ENCODE data around the gene FBXO21. TPM values are rescaled to one million over a fixed set of nuclear protein-coding genes. Genes with fewer than 3 reads are reported as not detected.
A peak's percentile ranks its signal among the peaks of the same experiment; 100 is the strongest.
"Not testable (repeated sequence)": the region's sequence is repeated elsewhere in the genome, so short reads cannot be mapped to it uniquely, and the experiment has no call there.

Gene FBXO21
- polyA plus RNA-seq, 3 donors, result 59.3 to 67.2 (median 66.6) TPM

DNA sequence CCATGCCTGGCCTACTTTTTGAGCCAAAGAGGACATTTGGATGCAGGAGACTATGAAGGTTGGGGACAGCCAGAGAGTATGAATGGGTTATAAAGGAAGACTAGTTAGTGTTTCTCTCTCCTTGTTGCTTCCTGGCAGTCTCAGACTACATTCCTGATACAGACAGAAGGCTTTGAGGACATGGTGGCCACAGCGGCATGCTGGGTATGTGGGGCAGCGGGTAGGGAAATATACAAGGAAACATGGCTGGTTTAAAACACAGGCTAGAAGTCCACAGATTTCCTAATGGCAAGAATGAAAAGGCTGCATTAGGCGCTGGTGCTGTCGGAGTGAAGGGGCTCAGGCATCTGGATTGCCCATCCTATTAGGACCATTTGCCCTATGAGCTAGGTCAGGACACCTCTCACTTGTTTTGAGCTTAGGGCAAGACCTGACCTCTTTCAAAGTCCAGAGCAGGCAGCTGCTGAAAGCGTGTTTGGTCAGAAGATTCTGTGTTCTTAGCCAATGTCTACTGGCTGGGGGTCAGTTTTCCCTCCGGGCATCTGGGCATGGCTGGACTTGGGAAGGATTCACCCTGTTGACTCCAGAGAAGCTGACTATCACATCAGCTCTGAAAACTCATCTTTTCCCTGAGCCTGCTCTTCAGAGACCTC lies 20.1 kb upstream of the FBXO21 start:
- DNase-seq (ENCODE audit: extremely low read depth in 1 of 11, low read depth in 9 of 11, low spot score in 4 of 11), result no peak

DNA sequence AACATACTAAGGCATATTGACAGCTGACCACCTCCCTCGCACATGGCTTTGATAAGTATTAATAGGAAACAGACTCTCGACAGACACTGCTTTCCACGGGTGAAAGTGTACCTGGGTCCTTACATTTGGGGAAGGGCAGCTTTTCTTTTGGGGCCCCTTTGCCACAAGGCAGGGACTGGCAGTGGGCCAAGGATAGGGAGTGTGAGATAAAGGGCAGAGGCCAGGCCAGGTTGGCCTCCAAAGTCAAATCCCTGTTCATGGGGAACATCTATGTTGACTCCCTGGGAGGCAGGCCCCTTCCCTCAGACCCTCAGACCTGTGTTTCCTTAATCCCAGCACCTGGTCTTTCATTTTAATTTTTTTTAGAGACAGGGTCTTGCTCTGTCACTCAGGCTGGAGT lies 19.4 kb upstream of the FBXO21 start:
- DNase-seq (ENCODE audit: extremely low read depth in 1 of 11, low read depth in 9 of 11, low spot score in 4 of 11), result no peak

- DNase-seq (ENCODE audit: extremely low read depth in 1 of 11, low read depth in 9 of 11, low spot score in 4 of 11), result no peak
Measured at GRCh38 chr12:117208811-117209455, 18.7 kb upstream of the FBXO21 start.

DNA sequence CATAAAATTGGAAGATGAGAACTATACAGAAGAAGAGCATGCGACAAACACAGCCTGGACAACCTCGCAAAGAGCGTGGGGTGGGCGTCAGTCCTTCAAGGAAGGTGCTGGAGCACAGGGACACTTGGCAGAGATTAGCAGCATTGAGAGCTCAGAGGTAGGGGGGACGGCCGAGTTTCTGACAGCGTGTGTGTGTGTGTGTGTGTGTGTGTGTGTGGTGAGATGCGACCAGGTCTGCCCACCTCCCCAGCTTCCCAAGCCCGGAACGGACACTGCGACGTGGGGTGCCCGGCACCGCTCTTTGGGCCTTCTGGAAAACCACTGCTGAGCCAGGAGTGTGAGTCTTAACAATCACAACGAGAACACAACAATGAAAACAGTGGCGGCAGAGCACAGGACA lies 17.9 kb upstream of the FBXO21 start:
- no peak for DNase-seq (ENCODE audit: extremely low read depth in 1 of 11, low read depth in 9 of 11, low spot score in 4 of 11)

- DNase-seq (ENCODE audit: extremely low read depth in 1 of 11, low read depth in 9 of 11, low spot score in 4 of 11), result no peak
Measured at GRCh38 chr12:117207675-117208074, 17.4 kb upstream of the FBXO21 start.

DNA sequence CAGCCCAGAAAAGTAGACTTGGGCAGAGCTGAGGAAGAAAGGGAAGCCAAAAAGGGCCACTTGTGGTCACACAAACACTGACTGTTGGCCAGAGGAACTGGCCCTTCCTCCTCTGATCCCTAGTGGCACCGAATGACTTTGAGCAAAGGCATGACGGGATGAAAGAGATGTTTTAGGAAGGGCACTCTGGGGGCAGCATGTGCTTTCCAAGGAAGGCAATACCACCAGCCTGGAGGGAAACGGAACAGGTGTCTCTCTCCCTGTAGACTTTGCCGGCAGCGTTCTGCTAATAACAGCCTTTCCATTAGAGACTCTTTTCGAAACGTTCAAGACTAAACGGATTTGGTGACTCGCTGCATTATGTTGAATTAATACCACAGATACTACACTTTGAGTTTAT lies 12.3 kb upstream of the FBXO21 start:
- no peak for DNase-seq (ENCODE audit: extremely low read depth in 1 of 11, low read depth in 9 of 11, low spot score in 4 of 11)

GRCh38 chr12:117202033-117202432 lies 11.8 kb upstream of the FBXO21 start:
- no peak for DNase-seq (ENCODE audit: extremely low read depth in 1 of 11, low read depth in 9 of 11, low spot score in 4 of 11)

DNA sequence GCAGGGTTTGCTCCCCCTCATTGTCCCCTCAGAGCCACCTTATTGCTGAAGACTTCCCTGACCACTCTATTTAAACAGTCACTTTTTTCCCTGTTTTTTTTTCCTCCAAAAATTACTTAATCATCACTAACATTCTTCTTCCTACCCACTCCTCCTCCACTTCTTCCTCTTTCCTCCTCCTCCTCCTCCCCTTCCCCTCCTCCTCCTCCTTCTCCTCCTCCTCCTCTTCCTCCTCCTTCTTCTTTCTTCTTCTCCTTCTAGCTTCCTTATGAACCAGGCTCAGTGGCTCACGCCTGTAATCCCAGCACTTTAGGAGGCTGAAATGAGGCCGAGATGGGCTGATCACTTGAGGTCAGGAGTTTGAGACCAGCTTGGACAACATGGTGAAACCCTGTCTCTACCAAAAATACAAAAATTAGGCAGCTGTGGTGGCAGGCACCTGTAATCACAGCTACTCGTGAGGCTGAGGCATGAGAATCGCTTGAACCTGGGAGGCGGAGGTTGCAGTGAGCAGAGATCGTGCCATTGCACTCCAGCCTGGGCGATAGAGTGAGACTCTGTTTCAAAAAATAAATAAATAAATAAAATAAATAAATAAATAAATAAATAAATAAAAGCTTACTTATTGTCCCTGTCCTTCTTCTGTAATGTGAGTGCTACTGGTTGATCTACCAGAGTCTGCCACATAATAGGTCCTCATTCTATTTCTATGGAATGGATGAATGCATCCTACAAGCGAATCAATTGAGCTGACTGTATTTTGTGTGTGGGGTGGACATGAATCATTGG lies 9.9 kb upstream of the FBXO21 start:
- not testable (repeated sequence) for DNase-seq (ENCODE audit: extremely low read depth in 1 of 11, low read depth in 9 of 11, low spot score in 4 of 11)

- not testable (repeated sequence) for DNase-seq (ENCODE audit: extremely low read depth in 1 of 11, low read depth in 9 of 11, low spot score in 4 of 11)
Measured at GRCh38 chr12:117196334-117196733, 6.1 kb upstream of the FBXO21 start.

- not testable (repeated sequence) for DNase-seq (ENCODE audit: extremely low read depth in 1 of 11, low read depth in 9 of 11, low spot score in 4 of 11)
Measured at GRCh38 chr12:117195027-117195426, 4.8 kb upstream of the FBXO21 start.

GRCh38 chr12:117193903-117194302 lies 3.6 kb upstream of the FBXO21 start:
- DNase-seq (ENCODE audit: extremely low read depth in 1 of 11, low read depth in 9 of 11, low spot score in 4 of 11), result no peak

- DNase-seq (ENCODE audit: extremely low read depth in 1 of 11, low read depth in 9 of 11, low spot score in 4 of 11), result not testable (repeated sequence)
Measured at GRCh38 chr12:117192581-117192980, 2.3 kb upstream of the FBXO21 start.

DNA sequence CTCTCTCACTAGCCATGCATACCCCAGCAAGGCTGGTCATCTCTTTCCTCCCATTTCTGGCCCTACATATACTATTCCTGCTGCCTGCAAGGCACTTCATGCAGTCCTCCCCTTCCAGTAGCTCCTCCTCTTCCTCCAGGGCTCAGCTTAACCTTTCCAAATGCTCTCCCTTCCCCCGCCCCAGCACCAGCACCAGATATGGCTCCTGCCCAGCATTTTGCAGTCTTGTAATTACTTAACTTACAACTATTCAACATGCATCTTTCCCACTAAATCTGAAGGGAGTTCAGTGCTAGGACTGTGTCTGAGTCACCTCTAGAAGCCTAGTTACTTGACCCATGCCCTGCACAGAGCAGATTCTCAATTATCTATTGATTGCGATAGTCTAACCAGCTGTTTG lies 1.8 kb upstream of the FBXO21 start:
- DNase-seq (ENCODE audit: extremely low read depth in 1 of 11, low read depth in 9 of 11, low spot score in 4 of 11), result no peak

DNA sequence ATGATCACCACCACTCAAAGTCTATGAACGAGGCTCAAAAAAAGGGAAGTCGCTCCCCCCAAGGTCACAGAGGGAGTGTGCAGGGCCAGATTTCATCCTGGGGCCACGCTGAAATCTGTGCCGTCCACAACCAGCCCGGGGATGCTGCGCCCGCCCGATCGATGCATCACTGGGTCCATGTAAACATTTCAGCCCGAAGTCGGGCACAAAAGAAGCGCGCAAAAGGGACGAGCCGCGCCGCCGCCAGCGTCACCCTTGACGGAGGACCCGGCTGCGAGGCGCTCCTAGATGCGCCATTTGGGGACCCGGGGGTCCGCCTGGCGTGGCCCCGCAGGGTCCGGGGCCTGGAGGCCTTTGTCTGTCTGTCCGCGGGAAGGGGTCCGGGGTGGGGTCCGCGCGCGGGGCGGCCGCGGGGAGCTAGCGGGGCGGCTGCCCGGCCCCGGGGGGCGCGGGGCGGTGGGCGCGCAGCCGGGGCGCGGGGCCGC lies 503 bp downstream of the FBXO21 start:
- DNase-seq (ENCODE audit: extremely low read depth in 1 of 11, low read depth in 9 of 11, low spot score in 4 of 11), result peak in 5 of 11 donors; percentile 12 to 41 (median 28)

GRCh38 chr12:117188961-117189724 lies 1.1 kb downstream of the FBXO21 start:
- DNase-seq (ENCODE audit: extremely low read depth in 1 of 11, low read depth in 9 of 11, low spot score in 4 of 11), result peak in 6 of 11 donors; percentile 12 to 37 (median 26)

DNA sequence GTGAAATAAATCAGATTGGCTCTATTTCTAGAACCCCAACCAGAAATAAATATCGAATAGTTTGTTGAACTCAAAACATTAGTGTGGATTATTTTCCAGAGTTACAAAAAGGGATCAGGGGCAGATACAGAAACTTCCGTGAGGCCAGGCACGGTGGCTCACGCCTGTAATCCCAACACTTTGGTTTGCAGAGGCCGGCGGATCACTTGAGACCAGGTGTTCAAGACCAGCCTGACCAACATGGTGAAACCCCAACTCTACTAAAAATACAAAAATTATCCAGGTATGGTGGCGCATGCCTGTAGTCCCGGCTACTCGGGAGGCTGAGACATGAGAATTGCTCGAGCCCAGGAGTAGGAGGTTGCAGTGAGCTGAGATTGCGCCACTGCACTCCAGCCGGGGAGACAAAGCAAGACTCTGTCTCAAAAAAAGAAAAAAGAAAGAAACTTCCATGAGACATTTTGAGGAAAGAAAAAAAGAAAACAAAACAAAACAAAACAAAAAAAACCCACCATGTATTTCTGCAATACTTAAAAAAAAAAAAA lies 2.1 kb downstream of the FBXO21 start:
- no peak for DNase-seq (ENCODE audit: extremely low read depth in 1 of 11, low read depth in 9 of 11, low spot score in 4 of 11)

DNA sequence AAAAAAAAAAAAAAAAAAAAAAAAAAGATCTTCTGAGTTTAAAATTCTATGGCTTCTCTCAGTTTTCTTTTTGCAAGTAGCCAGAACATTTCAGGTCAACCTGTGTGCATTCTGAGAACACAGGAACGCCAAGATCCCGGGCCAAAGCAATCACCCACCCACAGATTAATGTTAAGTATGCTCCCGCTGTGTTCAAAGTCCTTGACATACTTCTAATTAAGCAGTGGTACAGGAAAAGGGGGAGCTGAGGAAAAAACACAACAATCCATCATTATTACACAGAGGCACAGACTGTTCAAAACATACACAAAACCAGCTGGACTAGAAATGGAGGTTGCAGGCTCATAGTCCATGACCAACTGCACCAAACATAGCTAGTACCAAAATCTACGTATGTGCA lies 2.8 kb downstream of the FBXO21 start:
- DNase-seq (ENCODE audit: extremely low read depth in 1 of 11, low read depth in 9 of 11, low spot score in 4 of 11), result peak in 6 of 11 donors; percentile 6 to 43 (median 26)

- no peak for DNase-seq (ENCODE audit: extremely low read depth in 1 of 11, low read depth in 9 of 11, low spot score in 4 of 11)
Measured at GRCh38 chr12:117182866-117183265, 7.4 kb downstream of the FBXO21 start.

DNA sequence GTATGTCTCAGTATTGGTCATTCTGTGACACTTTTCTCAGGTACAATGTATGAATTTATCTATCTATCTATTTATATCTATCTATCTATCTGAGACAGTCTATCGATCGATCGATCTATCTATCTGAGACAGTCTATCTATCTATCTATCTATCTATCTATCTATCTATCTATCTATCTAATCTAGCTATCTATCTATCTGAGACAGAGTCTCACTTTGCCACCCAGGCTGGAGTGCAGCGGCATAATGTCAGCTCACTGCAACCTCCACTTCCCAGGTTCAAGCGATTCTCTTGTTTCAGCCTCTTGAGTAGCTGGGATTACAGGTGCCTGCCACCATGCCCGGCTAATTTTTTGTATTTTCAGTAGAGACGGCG lies 8.8 kb downstream of the FBXO21 start:
- DNase-seq (ENCODE audit: extremely low read depth in 1 of 11, low read depth in 9 of 11, low spot score in 4 of 11), result not testable (repeated sequence)
